HEK293 (cell line): ENCODE results near the gene CCDC150.

Source experiments
- CTCF ChIA-PET: fragments of 350-600 bp; formaldehyde crosslinking; extraction: SDS; loops from one replicate; lab custom pipeline; 2021; ENCODE audit warnings: antibody characterized with exemption; lab: Yijun Ruan, JAX
- POLR2A ChIA-PET: fragments of 300-600 bp; formaldehyde crosslinking; extraction: SDS; loops from one replicate; lab custom pipeline; 2020; ENCODE audit warnings: antibody characterized with exemption, inconsistent platforms; lab: Yijun Ruan, JAX
- H3K27ac ChIP-seq: fragments of 200-500 bp; sonication (Bioruptor generic); 2 replicates; pipeline ENCODE4 v1.5.1; 2014; ENCODE audit warnings: low read depth, low read length, control low read depth, inconsistent platforms; ENCODE audit errors: extremely low read depth
- H3K36me3 ChIP-seq, 2 experiments: fragments of 200-500 bp in 1 of 2; sonication (Bioruptor generic) in 1 of 2; 1 replicate in 1 of 2; 2 replicates in 1 of 2; pipeline ENCODE4 v1.5.1; 2014 to 2017; ENCODE audit warnings: inconsistent platforms in 2 of 2, low read length in 2 of 2; ENCODE audit not compliant: control insufficient read depth in 2 of 2, insufficient read depth in 1 of 2
- H3K4me1 ChIP-seq: fragments of 200-500 bp; sonication (Bioruptor generic); 2 replicates; pipeline ENCODE4 v1.5.1; 2014; ENCODE audit warnings: mild to moderate bottlenecking, low read length, inconsistent platforms; ENCODE audit not compliant: control insufficient read depth, insufficient read depth
- H3K4me3 ChIP-seq: 2 replicates; pipeline ENCODE4 v1.5.1; 2011; ENCODE audit warnings: low read depth, mild to moderate bottlenecking, control low read depth, low read length, moderate library complexity
- H3K9me3 ChIP-seq: fragments of 200-500 bp; sonication (Bioruptor generic); 2 replicates; pipeline ENCODE4 v1.5.1; 2014; ENCODE audit warnings: low read depth, low read length, inconsistent platforms; ENCODE audit not compliant: control insufficient read depth, insufficient read depth
- KLF10 ChIP-seq: fragments of 450-650 bp; IDR thresholded peaks from 2 replicates; pipeline ENCODE4 v1.5.1; 2018; ENCODE audit warnings: missing biosample characterization, mild to moderate bottlenecking, missing genetic modification characterization
- MZF1 ChIP-seq: fragments of 450-650 bp; formaldehyde crosslinking; IDR thresholded peaks from 2 replicates; pipeline ENCODE4 v1.5.1; 2017; ENCODE audit warnings: missing biosample characterization, missing genetic modification characterization, borderline replicate concordance
- SETDB1 ChIP-seq: IDR thresholded peaks from one replicate; pipeline ENCODE4 v1.6.1; 2017; ENCODE audit warnings: mild to moderate bottlenecking, low read length, moderate library complexity, mixed read lengths; ENCODE audit not compliant: insufficient read length
- TRIM28 ChIP-seq: IDR thresholded peaks from 2 replicates; pipeline ENCODE4 v1.6.1; 2011; ENCODE audit warnings: low read length, control low read depth, borderline replicate concordance
- ZBTB17 ChIP-seq: fragments of 450-650 bp; formaldehyde crosslinking; IDR thresholded peaks from 2 replicates; pipeline ENCODE4 v1.5.1; 2016; ENCODE audit warnings: missing biosample characterization, missing genetic modification characterization
- ZBTB20 ChIP-seq: fragments of 450-650 bp; formaldehyde crosslinking; IDR thresholded peaks from 2 replicates; pipeline ENCODE4 v1.5.1; 2016; ENCODE audit warnings: missing biosample characterization, missing genetic modification characterization
- ZBTB49 ChIP-seq: fragments of 450-650 bp; formaldehyde crosslinking; IDR thresholded peaks from 2 replicates; pipeline ENCODE4 v1.5.1; 2016; ENCODE audit warnings: missing biosample characterization, missing genetic modification characterization, low read depth
- ZFP41 ChIP-seq: fragments of 450-650 bp; formaldehyde crosslinking; IDR thresholded peaks from 2 replicates; pipeline ENCODE4 v1.5.1; 2016; ENCODE audit warnings: missing biosample characterization, missing genetic modification characterization, borderline replicate concordance
- ZFP69B ChIP-seq: fragments of 450-650 bp; formaldehyde crosslinking; IDR thresholded peaks from 2 replicates; pipeline ENCODE4 v1.5.1; 2016; ENCODE audit warnings: missing biosample characterization, missing genetic modification characterization
- ZNF146 ChIP-seq: fragments of 450-650 bp; formaldehyde crosslinking; IDR thresholded peaks from 2 replicates; pipeline ENCODE4 v1.5.1; 2016; ENCODE audit warnings: missing biosample characterization, missing genetic modification characterization
- ZNF157 ChIP-seq: fragments of 450-650 bp; formaldehyde crosslinking; IDR thresholded peaks from 2 replicates; pipeline ENCODE4 v1.5.1; 2016; ENCODE audit warnings: missing biosample characterization, missing genetic modification characterization
- ZNF280D ChIP-seq: fragments of 450-650 bp; formaldehyde crosslinking; IDR thresholded peaks from 2 replicates; pipeline ENCODE4 v1.5.1; 2016; ENCODE audit warnings: missing biosample characterization, missing genetic modification characterization
- ZNF362 ChIP-seq: fragments of 450-650 bp; formaldehyde crosslinking; IDR thresholded peaks from 2 replicates; pipeline ENCODE4 v1.5.1; 2016; ENCODE audit warnings: missing biosample characterization, missing genetic modification characterization
- ZNF394 ChIP-seq: fragments of 450-650 bp; formaldehyde crosslinking; IDR thresholded peaks from 2 replicates; pipeline ENCODE4 v1.5.1; 2016; ENCODE audit warnings: missing biosample characterization, missing genetic modification characterization, mild to moderate bottlenecking, moderate library complexity, borderline replicate concordance
- ZNF426 ChIP-seq: fragments of 450-650 bp; formaldehyde crosslinking; IDR thresholded peaks from 2 replicates; pipeline ENCODE4 v1.5.1; 2017; ENCODE audit warnings: missing biosample characterization, missing genetic modification characterization, mild to moderate bottlenecking, inconsistent platforms, moderate library complexity
- ZNF521 ChIP-seq: fragments of 450-650 bp; formaldehyde crosslinking; IDR thresholded peaks from 2 replicates; pipeline ENCODE4 v1.5.1; 2017; ENCODE audit warnings: missing biosample characterization, mild to moderate bottlenecking, missing genetic modification characterization
- ZNF558 ChIP-seq: fragments of 450-650 bp; formaldehyde crosslinking; IDR thresholded peaks from 2 replicates; pipeline ENCODE4 v1.5.1; 2016; ENCODE audit warnings: missing biosample characterization, missing genetic modification characterization
- TF ChIP-seq, protein P1 (sequence below): fragments of 450-650 bp; formaldehyde crosslinking; IDR thresholded peaks from 2 replicates; pipeline ENCODE4; 2016; ENCODE audit warnings: missing biosample characterization, missing genetic modification characterization
- TF ChIP-seq, protein P2 (sequence below): fragments of 450-650 bp; formaldehyde crosslinking; IDR thresholded peaks from 2 replicates; pipeline ENCODE4 v1.5.1; 2017; ENCODE audit warnings: missing biosample characterization, missing genetic modification characterization
- TF ChIP-seq, protein P3 (sequence below): fragments of 450-650 bp; formaldehyde crosslinking; IDR thresholded peaks from 2 replicates; pipeline ENCODE4 v1.5.1; 2016; ENCODE audit warnings: missing biosample characterization, missing genetic modification characterization

The CCDC150 gene

GRCh38 chr2:196617430-196617829, 22.1 kb upstream of the CCDC150 start:
- ChIA-PET POLR2A (no interaction called here), CTCF (interaction anchor here (0.7 kb wide), 1 partner anchor 11 kb away, joined by 3 read pairs; no protein-coding TSS in a partner anchor)
- Histone ChIP-seq H3K36me3 (no peaks in the 10 kb centered on the region), H3K9me3 (no peaks in the 10 kb centered on the region), H3K4me3 (no peak overlapping the region), H3K27ac (no peak overlapping the region), H3K4me1 (no peaks in the 10 kb centered on the region)
- TF ChIP-seq ZBTB17 (tag by site-specific recombination): no peak
- TF ChIP-seq TRIM28: no peak
- no peak for TF ChIP-seq ZNF426 (tag by site-specific recombination)
- no peak for TF ChIP-seq MZF1 (tag by site-specific recombination)
- TF ChIP-seq ZFP41 (tag by site-specific recombination): no peak
- no peak for TF ChIP-seq ZNF521 (tag by site-specific recombination)
- no peak for TF ChIP-seq ZBTB49
- TF ChIP-seq ZNF362 (tag by site-specific recombination): no peak
- TF ChIP-seq ZNF558: no peak

DNA sequence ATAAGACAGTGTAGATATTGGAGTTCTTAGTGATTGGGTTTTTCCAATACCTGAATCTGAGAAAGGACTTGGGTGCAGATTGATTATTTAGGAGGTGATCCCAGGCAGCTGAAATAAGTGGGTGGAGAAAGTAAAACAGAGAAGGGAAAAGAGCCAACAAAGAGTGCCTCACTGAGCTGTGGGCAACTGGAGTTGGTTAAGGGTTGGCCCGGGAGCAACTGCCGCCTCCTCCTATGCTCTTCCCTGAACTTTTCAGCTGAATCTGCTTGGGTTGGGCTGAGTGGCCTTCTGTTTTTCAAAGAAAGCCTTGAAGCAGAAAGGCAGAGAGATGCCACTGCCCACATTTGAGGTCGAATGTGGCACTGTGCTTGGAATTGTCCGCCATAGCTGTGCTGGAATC, 20.9 kb upstream of the CCDC150 start:
- H3K36me3 ChIP-seq: no peaks in the 10 kb centered on the region
- POLR2A ChIA-PET: interaction anchor here (1.0 kb wide), 1 partner anchor 21 kb away, joined by 3 read pairs; the partner anchor contains the start of gene CCDC150
- TF ChIP-seq ZBTB17 (tag by site-specific recombination): no peak
- H3K4me1 ChIP-seq: no peaks in the 10 kb centered on the region
- no peak overlapping the region for H3K4me3 ChIP-seq
- no peaks in the 10 kb centered on the region for H3K9me3 ChIP-seq
- H3K27ac ChIP-seq: no peak overlapping the region
- CTCF ChIA-PET: interaction anchor here (0.7 kb wide), 1 partner anchor 25 kb away, joined by 3 read pairs; no protein-coding TSS in a partner anchor

DNA sequence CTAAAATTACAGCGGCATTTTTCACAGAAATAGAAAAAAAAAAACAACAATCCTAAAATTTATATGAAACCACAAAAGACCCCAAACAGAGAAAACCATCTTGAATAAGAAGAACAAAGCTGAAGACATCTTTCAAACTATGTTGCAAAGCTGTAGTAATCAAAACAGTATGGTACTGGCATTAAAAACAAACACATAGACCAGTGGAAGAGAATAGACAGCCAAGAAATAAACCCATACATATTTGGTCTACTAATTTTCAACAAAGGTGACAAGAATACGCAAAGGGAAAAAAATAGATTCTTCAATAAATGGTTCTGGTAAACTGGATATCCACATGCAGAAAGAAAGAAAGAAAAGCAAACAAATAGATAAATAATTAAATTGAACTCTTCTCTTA, 9.0 kb upstream of the CCDC150 start:
- CTCF ChIA-PET: interaction anchor here (0.5 kb wide), 1 partner anchor 118 kb away, joined by 3 read pairs; no protein-coding TSS in a partner anchor
- Histone ChIP-seq H3K4me1 (no peaks in the 10 kb centered on the region), H3K27ac (no peak overlapping the region), H3K9me3 (no peaks in the 10 kb centered on the region), H3K4me3 (no peak overlapping the region), H3K36me3 (no peaks in the 10 kb centered on the region)
- POLR2A ChIA-PET: no interaction called here
- TF ChIP-seq ZNF394 (tag by site-specific recombination): no peak
- TF ChIP-seq ZFP69B (tag by site-specific recombination): no peak
- TF ChIP-seq TRIM28: 0 out of 2 replicates have a peak, but pooled peaks have one; percentile 28
- TF ChIP-seq, protein P1, sequence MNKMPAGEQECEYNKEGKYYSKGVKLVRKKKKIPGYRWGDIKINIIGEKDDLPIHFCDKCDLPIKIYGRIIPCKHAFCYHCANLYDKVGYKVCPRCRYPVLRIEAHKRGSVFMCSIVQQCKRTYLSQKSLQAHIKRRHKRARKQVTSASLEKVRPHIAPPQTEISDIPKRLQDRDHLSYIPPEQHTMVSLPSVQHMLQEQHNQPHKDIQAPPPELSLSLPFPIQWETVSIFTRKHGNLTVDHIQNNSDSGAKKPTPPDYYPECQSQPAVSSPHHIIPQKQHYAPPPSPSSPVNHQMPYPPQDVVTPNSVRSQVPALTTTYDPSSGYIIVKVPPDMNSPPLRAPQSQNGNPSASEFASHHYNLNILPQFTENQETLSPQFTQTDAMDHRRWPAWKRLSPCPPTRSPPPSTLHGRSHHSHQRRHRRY (tag by site-specific recombination): no peak
- no peak for TF ChIP-seq ZBTB20 (tag by site-specific recombination)
- TF ChIP-seq, protein P2, sequence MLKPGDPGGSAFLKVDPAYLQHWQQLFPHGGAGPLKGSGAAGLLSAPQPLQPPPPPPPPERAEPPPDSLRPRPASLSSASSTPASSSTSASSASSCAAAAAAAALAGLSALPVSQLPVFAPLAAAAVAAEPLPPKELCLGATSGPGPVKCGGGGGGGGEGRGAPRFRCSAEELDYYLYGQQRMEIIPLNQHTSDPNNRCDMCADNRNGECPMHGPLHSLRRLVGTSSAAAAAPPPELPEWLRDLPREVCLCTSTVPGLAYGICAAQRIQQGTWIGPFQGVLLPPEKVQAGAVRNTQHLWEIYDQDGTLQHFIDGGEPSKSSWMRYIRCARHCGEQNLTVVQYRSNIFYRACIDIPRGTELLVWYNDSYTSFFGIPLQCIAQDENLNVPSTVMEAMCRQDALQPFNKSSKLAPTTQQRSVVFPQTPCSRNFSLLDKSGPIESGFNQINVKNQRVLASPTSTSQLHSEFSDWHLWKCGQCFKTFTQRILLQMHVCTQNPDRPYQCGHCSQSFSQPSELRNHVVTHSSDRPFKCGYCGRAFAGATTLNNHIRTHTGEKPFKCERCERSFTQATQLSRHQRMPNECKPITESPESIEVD (tag by site-specific recombination): no peak
- TF ChIP-seq ZNF157: no peak
- TF ChIP-seq ZNF426 (tag by site-specific recombination): no peak
- TF ChIP-seq ZNF280D: peak; percentile 83; the same call in 1 of the 2 replicates
- no peak for TF ChIP-seq KLF10 (tag by site-specific recombination)
- TF ChIP-seq ZNF146 (tag by site-specific recombination): no peak
- TF ChIP-seq, protein P3, sequence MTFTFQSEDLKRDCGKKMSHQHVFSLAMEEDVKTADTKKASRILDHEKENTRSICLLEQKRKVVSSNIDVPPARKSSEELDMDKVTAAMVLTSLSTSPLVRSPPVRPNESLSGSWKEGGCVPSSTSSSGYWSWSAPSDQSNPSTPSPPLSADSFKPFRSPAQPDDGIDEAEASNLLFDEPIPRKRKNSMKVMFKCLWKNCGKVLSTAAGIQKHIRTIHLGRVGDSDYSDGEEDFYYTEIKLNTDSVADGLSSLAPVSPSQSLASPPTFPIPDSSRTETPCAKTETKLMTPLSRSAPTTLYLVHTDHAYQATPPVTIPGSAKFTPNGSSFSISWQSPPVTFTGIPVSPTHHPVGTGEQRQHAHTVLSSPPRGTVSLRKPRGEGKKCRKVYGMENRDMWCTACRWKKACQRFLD (tag by site-specific recombination): no peak
- TF ChIP-seq SETDB1: peak; percentile 39
